AG10803 (cell line): ENCODE results near the gene FUT2.
"Not testable (repeated sequence)": the region's sequence is repeated elsewhere in the genome, so short reads cannot be mapped to it uniquely, and the experiment has no call there.

Experiments used
- DNase-seq: peaks from one replicate; pipeline ENCODE4 v3.0.0; 2010; ENCODE audit warnings: low read depth
- H3K4me3 ChIP-seq: 2 replicates; pipeline ENCODE4 v1.5.1; 2011; ENCODE audit warnings: mild to moderate bottlenecking, low read length, control low read depth
- CTCF ChIP-seq: conservative IDR thresholded peaks from 2 replicates; pipeline ENCODE4 v1.5.1; 2011; ENCODE audit warnings: mild to moderate bottlenecking, low read length, control low read depth, inconsistent platforms

Gene FUT2

GRCh38 chr19:48716562-48717291 lies 21.0 kb downstream of the FUT2 start:
- DNase-seq = peak; percentile 43
- peak overlapping the region; percentile 44 for H3K4me3 ChIP-seq
- no peak for TF ChIP-seq CTCF

DNA sequence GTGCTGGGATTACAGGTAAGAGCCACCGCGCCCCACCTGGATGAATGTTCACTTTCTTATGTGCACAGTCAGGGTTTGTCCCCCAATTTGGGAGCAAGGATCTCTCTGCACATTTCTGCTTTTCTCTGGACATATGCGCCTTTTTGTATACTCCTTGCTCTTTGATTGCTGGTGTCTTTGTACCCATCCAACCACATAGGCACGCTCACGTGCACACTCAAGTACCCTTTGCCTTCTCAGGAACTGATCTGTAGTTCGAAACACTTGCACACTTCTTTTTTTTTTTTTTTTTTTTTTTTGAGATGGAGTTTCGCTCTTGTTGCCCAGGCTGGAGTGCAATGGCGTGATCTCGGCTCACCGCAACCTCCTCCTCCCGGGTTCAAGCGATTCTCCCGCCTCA lies 22.3 kb downstream of the FUT2 start:
- not testable (repeated sequence) for DNase-seq, H3K4me3 ChIP-seq

DNA sequence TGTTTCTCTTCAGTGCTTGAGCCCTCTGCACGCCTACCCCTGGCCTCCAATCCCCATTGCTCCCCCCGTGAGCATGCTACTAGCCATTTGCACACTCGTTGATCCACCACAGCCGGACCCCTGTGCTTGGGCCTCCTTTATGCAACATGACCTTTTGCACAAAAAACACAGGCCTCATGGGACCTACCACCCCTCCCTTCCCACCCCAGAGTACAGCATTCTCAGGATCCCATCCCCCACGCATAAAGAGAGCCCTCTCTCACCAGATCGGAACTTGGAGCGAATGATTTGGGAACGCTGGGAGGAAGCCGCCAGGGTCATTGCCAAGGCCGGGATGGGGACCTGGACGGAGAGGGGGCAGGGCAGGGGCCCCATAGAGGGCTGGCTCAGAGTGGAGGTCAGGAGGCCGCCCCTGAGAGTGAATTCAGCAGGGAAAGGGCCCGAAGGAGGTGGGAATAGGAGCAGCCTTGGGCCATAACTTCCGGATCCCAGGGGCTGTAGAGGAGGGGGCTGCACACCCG lies 23.0 kb downstream of the FUT2 start:
- TF ChIP-seq CTCF = no peak
- DNase-seq = no peak
- H3K4me3 ChIP-seq = no peak overlapping the region

GRCh38 chr19:48719263-48720171 lies 23.7 kb downstream of the FUT2 start, which contains the start of gene MAMSTR:
MAMSTR (minus strand) TSS chr19:48719725; CDS start chr19:48719031, 694 bp downstream.
- DNase-seq = no peak
- H3K4me3 ChIP-seq = peak within 1 kb of the TSS; percentile 81
- no peak for TF ChIP-seq CTCF

DNA sequence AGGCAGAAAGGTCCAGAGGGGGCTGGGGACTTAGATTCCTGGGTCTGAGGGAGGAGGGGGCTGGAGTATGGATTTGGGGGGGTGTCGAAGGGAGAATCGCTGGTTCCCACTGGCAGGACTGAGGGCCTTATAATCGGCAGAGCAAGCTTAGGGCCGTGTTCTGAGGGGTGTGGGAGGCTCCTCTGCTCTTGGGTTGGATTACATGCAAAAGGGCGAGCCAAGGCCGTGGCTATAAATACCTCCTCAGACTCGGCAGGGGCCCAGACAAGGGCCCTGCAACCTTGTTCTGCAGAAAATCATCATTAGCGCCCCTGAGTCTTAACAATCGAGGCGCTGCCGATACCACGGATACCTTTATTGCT lies 24.5 kb downstream of the FUT2 start:
- peak overlapping the region; percentile 2 for H3K4me3 ChIP-seq
- DNase-seq = no peak
- TF ChIP-seq CTCF = no peak

GRCh38 chr19:48720613-48721296 lies 25.0 kb downstream of the FUT2 start:
- no peak for TF ChIP-seq CTCF
- peak; percentile 99 for DNase-seq
- H3K4me3 ChIP-seq = peak overlapping the region; percentile 81

- no peak for TF ChIP-seq CTCF
- no peak for DNase-seq
- no peak overlapping the region for H3K4me3 ChIP-seq
Observed at GRCh38 chr19:48722196-48722708, 26.5 kb downstream of the FUT2 start.
